GM12878 (cell line): ENCODE data around the gene GUCY1B1. TPM values are rescaled to one million over a fixed set of nuclear protein-coding genes. Genes with fewer than 3 reads are reported as not detected.

ENCODE experiments used
- ATF3 ChIP-seq: IDR thresholded peaks from 2 replicates; pipeline ENCODE4 v1.6.1; 2011; ENCODE audit warnings: low read depth, mild to moderate bottlenecking, low read length, moderate library complexity, borderline replicate concordance; ENCODE audit errors: extremely low read depth
- BRCA1 ChIP-seq: IDR thresholded peaks from 2 replicates; pipeline ENCODE4 v1.6.1; 2011; ENCODE audit warnings: low read depth, low read length, improper control_type of control experiment
- CEBPB ChIP-seq, 2 experiments: fragments of 150-350 bp in 1 of 2; IDR thresholded peaks; 2 replicates each; pipeline ENCODE4 v1.6.1; 2012 to 2014; ENCODE audit warnings: low read depth in 2 of 2, low read length in 2 of 2, borderline replicate concordance in 1 of 2, inconsistent platforms in 1 of 2
- CHD4 ChIP-seq: fragments of 200-600 bp; sonication (generic); IDR thresholded peaks from 2 replicates; pipeline ENCODE4 v1.6.1; 2016; ENCODE audit warnings: mild to moderate bottlenecking
- IKZF2 ChIP-seq, 2 experiments: fragments of 450-650 bp; IDR thresholded peaks; 2 replicates each; pipeline ENCODE4 v1.6.1; 2017; ENCODE audit warnings: mild to moderate bottlenecking in 2 of 2, moderate library complexity in 2 of 2
- KAT2A ChIP-seq: conservative IDR thresholded peaks from 2 replicates; pipeline ENCODE4 v1.6.1; 2011; ENCODE audit warnings: low read depth, low read length; ENCODE audit not compliant: control insufficient read depth
- MTA3 ChIP-seq: IDR thresholded peaks from 2 replicates; pipeline ENCODE4 v1.6.1; 2012; ENCODE audit warnings: low read length, inconsistent platforms, borderline replicate concordance
- MYC ChIP-seq: IDR thresholded peaks from 2 replicates; pipeline ENCODE4 v1.6.1; 2011; ENCODE audit warnings: mild to moderate bottlenecking, low read length, moderate library complexity, inconsistent platforms; ENCODE audit not compliant: insufficient read depth, insufficient replicate concordance, insufficient read length, severe bottlenecking
- PAX8 ChIP-seq: fragments of 450-650 bp; IDR thresholded peaks from 2 replicates; pipeline ENCODE4 v1.6.1; 2017; ENCODE audit warnings: mild to moderate bottlenecking, moderate library complexity
- RAD51 ChIP-seq: fragments of 450-650 bp; IDR thresholded peaks from 2 replicates; pipeline ENCODE4 v1.6.1; 2016; ENCODE audit warnings: moderate library complexity, mild to moderate bottlenecking, inconsistent platforms
- RBBP5 ChIP-seq: fragments of 200-600 bp; sonication (generic); conservative IDR thresholded peaks from 2 replicates; pipeline ENCODE4 v1.6.1; 2016
- RELA ChIP-seq: fragments of 450-650 bp; IDR thresholded peaks from 2 replicates; pipeline ENCODE4 v1.8.0; 2014; ENCODE audit warnings: borderline replicate concordance; ENCODE audit not compliant: partially characterized antibody
- SMARCA5 ChIP-seq: fragments of 450-650 bp; IDR thresholded peaks from 2 replicates; pipeline ENCODE4 v1.6.1; 2017; ENCODE audit warnings: mild to moderate bottlenecking
- SMC3 ChIP-seq: IDR thresholded peaks from 2 replicates; pipeline ENCODE4 v1.6.1; 2011; ENCODE audit warnings: low read length, improper control_type of control experiment, borderline replicate concordance
- TCF3 ChIP-seq: IDR thresholded peaks from 2 replicates; pipeline ENCODE4 v1.6.1; 2012; ENCODE audit warnings: low read depth, mild to moderate bottlenecking, low read length, borderline replicate concordance; ENCODE audit not compliant: insufficient read depth
- ZNF622 ChIP-seq: fragments of 450-650 bp; IDR thresholded peaks from 2 replicates; pipeline ENCODE4 v1.6.1; 2017; ENCODE audit warnings: mild to moderate bottlenecking, inconsistent platforms
- ZSCAN29 ChIP-seq: fragments of 450-650 bp; IDR thresholded peaks from 2 replicates; pipeline ENCODE4 v1.6.1; 2017; ENCODE audit warnings: mild to moderate bottlenecking, moderate library complexity
- ZZZ3 ChIP-seq: IDR thresholded peaks from 2 replicates; pipeline ENCODE4 v1.6.1; 2011; ENCODE audit warnings: low read depth; ENCODE audit not compliant: control insufficient read depth, insufficient read length
- polyA plus RNA-seq, 11 experiments: library from polyadenylated mRNA; depleted of rRNA in 4 of 11; unstranded in 6 of 11; stranded (reverse) in 5 of 11; fragments of >200 nt; fragmentation: Nextera tagmentation in 4 of 11; fragmentation: Illumina TruSeq in 1 of 11; extraction: Ambion mirVana in 4 of 11; extraction: Trizol in 1 of 11; gene quantifications; 1 replicate in 1 of 11; 2 replicates in 10 of 11; pipeline versions ENCODE4 v1.2.1 to v1.2.3, GENCODE V29; 2011 to 2016; ENCODE audit warnings: inconsistent platforms in 2 of 11, missing spikeins in 2 of 11, low read depth in 1 of 11
- total RNA-seq, 4 experiments: library from RNA; depleted of rRNA in 3 of 4; stranded (reverse); fragments of >200 nt in 3 of 4; fragmentation: Illumina TruSeq in 1 of 4; extraction: Trizol in 1 of 4; gene quantifications; 2 replicates each; pipeline versions ENCODE4 v1.2.1 to v1.2.3, GENCODE V29; 2013 to 2021
- TF ChIP-seq, protein P1 (sequence below): fragments of 450-650 bp; formaldehyde crosslinking; IDR thresholded peaks from 2 replicates; pipeline ENCODE4 v1.4.0; 2022; ENCODE audit warnings: mild to moderate bottlenecking, moderate library complexity
- TF ChIP-seq, protein P2 (sequence below): IDR thresholded peaks from 2 replicates; pipeline ENCODE4 v1.6.1; 2011; ENCODE audit warnings: borderline replicate concordance, low read depth, mild to moderate bottlenecking, moderate library complexity, low read length; ENCODE audit not compliant: insufficient read depth, poor library complexity, severe bottlenecking
- TF ChIP-seq, protein P3 (sequence below): IDR thresholded peaks from 2 replicates; pipeline ENCODE4 v1.6.1; 2012; ENCODE audit warnings: low read length, inconsistent platforms
- TF ChIP-seq, protein P4 (sequence below): fragments of 450-650 bp; IDR thresholded peaks from 2 replicates; pipeline ENCODE4 v1.6.1; 2017; ENCODE audit warnings: mild to moderate bottlenecking

The GUCY1B1 gene
- total and polyA plus RNA-seq, 10 of the 15 experiments (the other 5 are each of a cell fraction or from before 2014, with no cell fraction given) = 0.60 to 38.5 (median 1.4) TPM

GRCh38 chr4:155758481-155759371 lies at the start of gene GUCY1B1 (continued):
- TF ChIP-seq SMARCA5 = peak; percentile 77; the same call in 1 of the 2 replicates
- no peak for TF ChIP-seq CHD4
- no peak for TF ChIP-seq BRCA1
- no peak for TF ChIP-seq MTA3
- TF ChIP-seq ZNF622 = no peak
- TF ChIP-seq, protein P1, sequence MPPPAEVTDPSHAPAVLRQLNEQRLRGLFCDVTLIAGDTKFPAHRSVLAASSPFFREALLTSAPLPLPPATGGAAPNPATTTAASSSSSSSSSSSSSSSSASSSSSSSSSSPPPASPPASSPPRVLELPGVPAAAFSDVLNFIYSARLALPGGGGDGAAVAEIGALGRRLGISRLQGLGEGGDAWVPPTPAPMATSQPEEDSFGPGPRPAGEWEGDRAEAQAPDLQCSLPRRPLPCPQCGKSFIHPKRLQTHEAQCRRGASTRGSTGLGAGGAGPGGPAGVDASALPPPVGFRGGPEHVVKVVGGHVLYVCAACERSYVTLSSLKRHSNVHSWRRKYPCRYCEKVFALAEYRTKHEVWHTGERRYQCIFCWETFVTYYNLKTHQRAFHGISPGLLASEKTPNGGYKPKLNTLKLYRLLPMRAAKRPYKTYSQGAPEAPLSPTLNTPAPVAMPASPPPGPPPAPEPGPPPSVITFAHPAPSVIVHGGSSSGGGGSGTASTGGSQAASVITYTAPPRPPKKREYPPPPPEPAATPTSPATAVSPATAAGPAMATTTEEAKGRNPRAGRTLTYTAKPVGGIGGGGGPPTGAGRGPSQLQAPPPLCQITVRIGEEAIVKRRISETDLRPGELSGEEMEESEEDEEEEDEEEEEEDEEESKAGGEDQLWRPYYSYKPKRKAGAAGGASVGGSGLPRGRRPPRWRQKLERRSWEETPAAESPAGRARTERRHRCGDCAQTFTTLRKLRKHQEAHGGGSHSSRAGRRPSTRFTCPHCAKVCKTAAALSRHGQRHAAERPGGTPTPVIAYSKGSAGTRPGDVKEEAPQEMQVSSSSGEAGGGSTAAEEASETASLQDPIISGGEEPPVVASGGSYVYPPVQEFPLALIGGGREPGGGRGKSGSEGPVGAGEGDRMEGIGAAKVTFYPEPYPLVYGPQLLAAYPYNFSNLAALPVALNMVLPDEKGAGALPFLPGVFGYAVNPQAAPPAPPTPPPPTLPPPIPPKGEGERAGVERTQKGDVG = no peak
- TF ChIP-seq TCF3 = no peak
- TF ChIP-seq, protein P2, sequence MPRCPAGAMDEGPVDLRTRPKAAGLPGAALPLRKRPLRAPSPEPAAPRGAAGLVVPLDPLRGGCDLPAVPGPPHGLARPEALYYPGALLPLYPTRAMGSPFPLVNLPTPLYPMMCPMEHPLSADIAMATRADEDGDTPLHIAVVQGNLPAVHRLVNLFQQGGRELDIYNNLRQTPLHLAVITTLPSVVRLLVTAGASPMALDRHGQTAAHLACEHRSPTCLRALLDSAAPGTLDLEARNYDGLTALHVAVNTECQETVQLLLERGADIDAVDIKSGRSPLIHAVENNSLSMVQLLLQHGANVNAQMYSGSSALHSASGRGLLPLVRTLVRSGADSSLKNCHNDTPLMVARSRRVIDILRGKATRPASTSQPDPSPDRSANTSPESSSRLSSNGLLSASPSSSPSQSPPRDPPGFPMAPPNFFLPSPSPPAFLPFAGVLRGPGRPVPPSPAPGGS = no peak
- TF ChIP-seq RBBP5 = no peak
- TF ChIP-seq ZZZ3 = no peak
- peak; percentile 17; the same call in 1 of the 2 replicates for TF ChIP-seq SMC3
- TF ChIP-seq, protein P3, sequence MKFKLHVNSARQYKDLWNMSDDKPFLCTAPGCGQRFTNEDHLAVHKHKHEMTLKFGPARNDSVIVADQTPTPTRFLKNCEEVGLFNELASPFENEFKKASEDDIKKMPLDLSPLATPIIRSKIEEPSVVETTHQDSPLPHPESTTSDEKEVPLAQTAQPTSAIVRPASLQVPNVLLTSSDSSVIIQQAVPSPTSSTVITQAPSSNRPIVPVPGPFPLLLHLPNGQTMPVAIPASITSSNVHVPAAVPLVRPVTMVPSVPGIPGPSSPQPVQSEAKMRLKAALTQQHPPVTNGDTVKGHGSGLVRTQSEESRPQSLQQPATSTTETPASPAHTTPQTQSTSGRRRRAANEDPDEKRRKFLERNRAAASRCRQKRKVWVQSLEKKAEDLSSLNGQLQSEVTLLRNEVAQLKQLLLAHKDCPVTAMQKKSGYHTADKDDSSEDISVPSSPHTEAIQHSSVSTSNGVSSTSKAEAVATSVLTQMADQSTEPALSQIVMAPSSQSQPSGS = no peak
- TF ChIP-seq RELA = peak; percentile 10
- no peak for TF ChIP-seq ATF3
- TF ChIP-seq, protein P4, sequence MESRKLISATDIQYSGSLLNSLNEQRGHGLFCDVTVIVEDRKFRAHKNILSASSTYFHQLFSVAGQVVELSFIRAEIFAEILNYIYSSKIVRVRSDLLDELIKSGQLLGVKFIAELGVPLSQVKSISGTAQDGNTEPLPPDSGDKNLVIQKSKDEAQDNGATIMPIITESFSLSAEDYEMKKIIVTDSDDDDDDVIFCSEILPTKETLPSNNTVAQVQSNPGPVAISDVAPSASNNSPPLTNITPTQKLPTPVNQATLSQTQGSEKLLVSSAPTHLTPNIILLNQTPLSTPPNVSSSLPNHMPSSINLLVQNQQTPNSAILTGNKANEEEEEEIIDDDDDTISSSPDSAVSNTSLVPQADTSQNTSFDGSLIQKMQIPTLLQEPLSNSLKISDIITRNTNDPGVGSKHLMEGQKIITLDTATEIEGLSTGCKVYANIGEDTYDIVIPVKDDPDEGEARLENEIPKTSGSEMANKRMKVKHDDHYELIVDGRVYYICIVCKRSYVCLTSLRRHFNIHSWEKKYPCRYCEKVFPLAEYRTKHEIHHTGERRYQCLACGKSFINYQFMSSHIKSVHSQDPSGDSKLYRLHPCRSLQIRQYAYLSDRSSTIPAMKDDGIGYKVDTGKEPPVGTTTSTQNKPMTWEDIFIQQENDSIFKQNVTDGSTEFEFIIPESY = peak; percentile 76
- no peak for TF ChIP-seq CEBPB (IDR thresholded peaks at IDR 0.05; ENCODE audit: borderline replicate concordance in 1 of 2, low read depth in 2 of 2, low read length in 2 of 2)
- TF ChIP-seq PAX8 = no peak
- TF ChIP-seq MYC = no peak
- TF ChIP-seq IKZF2 (IDR thresholded peaks at IDR 0.05) = peak; percentile 9 to 21; a peak in 1 of 4 replicates
- no peak for TF ChIP-seq RAD51
- TF ChIP-seq KAT2A = no peak
- TF ChIP-seq ZSCAN29 = no peak
